GM23338 (cell line): ENCODE measurements around the gene CCIN. TPM values are rescaled to one million over a fixed set of nuclear protein-coding genes. Genes with fewer than 3 reads are reported as not detected.
"Not testable (repeated sequence)": the region's sequence is repeated elsewhere in the genome, so short reads cannot be mapped to it uniquely, and the experiment has no call there.

Source experiments
- ATAC-seq: fragments of 200-7000 bp; cut with Tn5 transposase; 3 replicates; pipeline ENCODE4 v1.9.1; 2020
- DNase-seq: peaks from one replicate; pipeline ENCODE4 v3.0.0-alpha.2; 2015; ENCODE audit warnings: low spot score
- H2AFZ ChIP-seq: fragments of 200-600 bp; sonication (generic); 2 replicates; pipeline ENCODE4 v1.8.0; 2016; ENCODE audit warnings: antibody characterized with exemption, mild to moderate bottlenecking, moderate library complexity
- H3F3A ChIP-seq: fragments of 200-600 bp; sonication (generic); replicated peaks from 2 replicates; pipeline ENCODE4 v1.8.0; 2017; ENCODE audit warnings: antibody characterized with exemption, mixed run types, low read depth
- H3K27ac ChIP-seq: fragments of 200-600 bp; sonication (generic); 2 replicates; pipeline ENCODE4 v1.6.1; 2016; ENCODE audit warnings: low read depth
- H3K27me3 ChIP-seq: fragments of 200-600 bp; sonication (generic); 2 replicates; pipeline ENCODE4 v1.8.0; 2016; ENCODE audit warnings: mild to moderate bottlenecking, mixed run types, moderate library complexity; ENCODE audit not compliant: insufficient read depth
- H3K36me3 ChIP-seq: fragments of 200-600 bp; sonication (generic); 2 replicates; pipeline ENCODE4 v1.8.0; 2016; ENCODE audit warnings: mild to moderate bottlenecking; ENCODE audit not compliant: insufficient read depth
- H3K4me1 ChIP-seq: fragments of 200-600 bp; sonication (generic); 2 replicates; pipeline ENCODE4 v1.8.0; 2016; ENCODE audit warnings: mild to moderate bottlenecking, moderate library complexity; ENCODE audit not compliant: insufficient read depth
- H3K4me2 ChIP-seq: fragments of 200-600 bp; sonication (generic); 2 replicates; pipeline ENCODE4 v1.7.1; 2017; ENCODE audit warnings: mixed run types
- H3K4me3 ChIP-seq: fragments of 200-600 bp; sonication (generic); 2 replicates; pipeline ENCODE4 v1.6.1; 2016; ENCODE audit warnings: mixed run types
- H3K79me2 ChIP-seq: fragments of 200-600 bp; sonication (generic); replicated peaks from 2 replicates; pipeline ENCODE4 v1.8.0; 2017; ENCODE audit warnings: mild to moderate bottlenecking; ENCODE audit not compliant: insufficient read depth
- H3K9me2 ChIP-seq: fragments of 200-600 bp; sonication (generic); 2 replicates; pipeline ENCODE4 v1.8.0; 2017; ENCODE audit not compliant: insufficient read depth
- H4K20me1 ChIP-seq: fragments of 200-600 bp; sonication (generic); replicated peaks from 2 replicates; pipeline ENCODE4 v1.8.0; 2017; ENCODE audit warnings: mild to moderate bottlenecking; ENCODE audit not compliant: insufficient read depth
- H3K27ac Mint-ChIP-seq: 2 replicates; pipeline ENCODE4 v1.8.0; 2020; ENCODE audit warnings: inconsistent platforms, mild to moderate bottlenecking, moderate library complexity, mixed read lengths
- H3K27me3 Mint-ChIP-seq: 3 replicates; pipeline ENCODE4 v1.8.0; 2022; ENCODE audit warnings: low read depth, mild to moderate bottlenecking, moderate library complexity, mixed read lengths, inconsistent platforms; ENCODE audit not compliant: insufficient read depth, poor library complexity
- H3K36me3 Mint-ChIP-seq: 3 replicates; pipeline ENCODE4 v1.8.0; 2021; ENCODE audit warnings: low read depth, mild to moderate bottlenecking, inconsistent platforms, moderate library complexity, mixed read lengths
- H3K4me1 Mint-ChIP-seq: 3 replicates; pipeline ENCODE4 v1.8.0; 2020; ENCODE audit warnings: mild to moderate bottlenecking, inconsistent platforms, mixed read lengths
- H3K4me3 Mint-ChIP-seq: 3 replicates; pipeline ENCODE4 v1.8.0; 2021; ENCODE audit warnings: moderate library complexity, mild to moderate bottlenecking, inconsistent platforms, mixed read lengths
- H3K9me3 Mint-ChIP-seq: 3 replicates; pipeline ENCODE4 v1.8.0; 2020; ENCODE audit warnings: moderate library complexity, mild to moderate bottlenecking, inconsistent platforms, mixed read lengths
- POLR2AphosphoS5 ChIP-seq: IDR thresholded peaks from 2 replicates; pipeline ENCODE4 v1.6.1; 2016; ENCODE audit warnings: antibody characterized with exemption, low read depth
- polyA plus RNA-seq: library from polyadenylated mRNA; unstranded; fragments of >200 nt; fragmentation: Nextera tagmentation; extraction: Ambion mirVana; gene quantifications from 2 replicates; pipeline ENCODE4 v1.2.1, GENCODE V29; 2016
- total RNA-seq: library from RNA; depleted of rRNA; stranded (reverse); fragments of >200 nt; shearing (Covaris generic); gene quantifications from 2 replicates; pipeline ENCODE4 v1.2.3, GENCODE V29; 2014
- TF ChIP-seq, protein P1 (sequence below): IDR thresholded peaks from one replicate; pipeline ENCODE4 v1.6.1; 2018; ENCODE audit warnings: antibody characterized with exemption; ENCODE audit not compliant: unreplicated experiment
- TF ChIP-seq, protein P2 (sequence below): fragments of 250-450 bp; sonication (Bioruptor Pico); IDR thresholded peaks from 2 replicates; pipeline ENCODE4 v1.5.0; 2020; ENCODE audit warnings: mild to moderate bottlenecking, moderate library complexity

The CCIN gene
- total and polyA plus RNA-seq, 2 experiments from 2014 or later: 0.14 TPM; not detected in 1

DNA sequence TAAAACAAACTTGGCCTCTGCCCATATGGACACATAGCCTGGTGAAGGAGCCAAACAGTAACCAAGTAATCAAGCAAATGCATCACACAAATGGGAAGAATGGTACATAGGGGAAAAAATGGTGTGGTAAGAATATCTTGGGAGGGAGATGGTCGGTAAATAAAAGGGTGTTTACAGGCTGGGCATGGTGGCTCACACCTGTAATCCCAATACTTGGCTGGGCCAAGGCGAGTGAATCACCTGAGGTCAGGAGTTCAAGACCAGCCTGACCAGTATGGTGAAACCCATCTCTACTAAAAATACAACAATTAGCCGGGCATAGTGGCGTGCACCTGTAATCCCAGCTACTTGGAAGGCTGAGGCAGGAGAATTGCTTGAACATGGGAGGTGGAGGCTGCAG lies 9.7 kb upstream of the CCIN start:
- not testable (repeated sequence) for H3K36me3 ChIP-seq, H3K4me3 ChIP-seq, H3K27me3 ChIP-seq, H3K27ac ChIP-seq, H3K79me2 ChIP-seq, ATAC-seq, H2AFZ ChIP-seq, H4K20me1 ChIP-seq, H3K9me2 ChIP-seq, H3K27ac Mint-ChIP-seq, DNase-seq, H3K4me3 Mint-ChIP-seq, H3F3A ChIP-seq, H3K4me2 ChIP-seq
- H3K27me3 Mint-ChIP-seq: peaks cover 16% of the 10 kb centered on the region
- peaks cover 31% of the 10 kb centered on the region for H3K36me3 Mint-ChIP-seq
- peaks cover 28% of the 10 kb centered on the region for H3K9me3 Mint-ChIP-seq
- H3K4me1 ChIP-seq: peaks cover 20% of the 10 kb centered on the region
- peaks cover 38% of the 10 kb centered on the region for H3K4me1 Mint-ChIP-seq

DNA sequence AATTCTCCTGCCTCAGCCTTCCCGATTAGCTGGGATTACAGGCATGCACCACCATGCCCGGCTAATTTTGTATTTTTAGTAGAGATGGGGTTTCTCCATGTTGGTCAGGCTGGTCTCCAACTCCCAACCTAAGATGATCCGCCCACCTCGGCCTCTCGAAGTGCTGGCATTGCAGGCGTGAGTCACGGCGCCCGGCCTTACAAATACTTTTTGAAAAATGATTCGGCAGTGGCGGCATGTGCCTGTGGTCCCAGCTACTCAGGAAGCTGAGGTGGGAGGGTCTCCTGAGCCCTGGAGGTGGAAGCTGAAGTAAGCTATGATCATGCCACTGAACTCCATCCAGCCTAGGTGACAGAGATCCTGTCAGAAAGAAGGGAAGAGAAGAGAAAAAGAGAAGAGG lies 9.1 kb upstream of the CCIN start:
- Mint-ChIP-seq H3K9me3 (peaks cover 26% of the 10 kb centered on the region), H3K4me1 (peaks cover 40% of the 10 kb centered on the region), H3K27me3 (peaks cover 21% of the 10 kb centered on the region), H3K36me3 (peaks cover 28% of the 10 kb centered on the region)
- H3K4me3 Mint-ChIP-seq, H3F3A ChIP-seq, H3K4me3 ChIP-seq, H2AFZ ChIP-seq, DNase-seq, H3K36me3 ChIP-seq, H3K9me2 ChIP-seq, H3K79me2 ChIP-seq, H3K27ac Mint-ChIP-seq, ATAC-seq, H4K20me1 ChIP-seq, H3K27me3 ChIP-seq, H3K4me2 ChIP-seq, H3K27ac ChIP-seq: not testable (repeated sequence)
- peaks cover 26% of the 10 kb centered on the region for H3K4me1 ChIP-seq

DNA sequence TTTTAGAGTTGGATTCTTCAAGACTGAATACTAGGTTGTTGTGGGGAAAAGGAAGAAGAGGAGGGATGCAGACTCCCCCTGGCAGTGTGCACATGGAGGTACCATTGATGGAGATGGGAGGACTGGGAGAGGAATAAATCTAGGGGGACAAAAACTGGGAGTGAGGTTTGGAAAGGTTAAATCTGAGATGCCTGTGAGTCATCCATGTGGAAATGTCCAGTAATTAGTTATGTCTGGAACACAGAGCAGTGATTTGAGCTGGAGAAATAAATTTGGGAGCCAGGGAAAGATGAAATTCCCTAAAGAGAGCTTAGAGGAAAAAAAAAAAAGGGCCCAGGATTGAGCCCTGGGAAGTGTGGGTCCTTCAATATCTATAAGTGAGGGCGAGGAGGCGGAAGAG lies 8.0 kb upstream of the CCIN start:
- no peak overlapping the region for H3K27ac ChIP-seq
- H3K27me3 ChIP-seq: no peaks in the 10 kb centered on the region
- H2AFZ ChIP-seq: no peak overlapping the region
- peaks cover 3% of the 10 kb centered on the region for H3K9me2 ChIP-seq
- Mint-ChIP-seq H3K27ac (no peak overlapping the region; the same call in 1 of the 2 replicates), H3K4me1 (peaks cover 46% of the 10 kb centered on the region), H3K4me3 (no peak overlapping the region; the same call in 2 of the 3 replicates), H3K36me3 (peaks cover 23% of the 10 kb centered on the region), H3K27me3 (peaks cover 26% of the 10 kb centered on the region), H3K9me3 (peaks cover 22% of the 10 kb centered on the region)
- no peak overlapping the region for H3K4me3 ChIP-seq
- no peak for DNase-seq
- no peak for ATAC-seq
- H3F3A ChIP-seq: peaks cover 7% of the 10 kb centered on the region; the same call in 1 of the 2 replicates
- no peak overlapping the region for H3K4me2 ChIP-seq
- H3K36me3 ChIP-seq: no peaks in the 10 kb centered on the region
- TF ChIP-seq, protein P1, sequence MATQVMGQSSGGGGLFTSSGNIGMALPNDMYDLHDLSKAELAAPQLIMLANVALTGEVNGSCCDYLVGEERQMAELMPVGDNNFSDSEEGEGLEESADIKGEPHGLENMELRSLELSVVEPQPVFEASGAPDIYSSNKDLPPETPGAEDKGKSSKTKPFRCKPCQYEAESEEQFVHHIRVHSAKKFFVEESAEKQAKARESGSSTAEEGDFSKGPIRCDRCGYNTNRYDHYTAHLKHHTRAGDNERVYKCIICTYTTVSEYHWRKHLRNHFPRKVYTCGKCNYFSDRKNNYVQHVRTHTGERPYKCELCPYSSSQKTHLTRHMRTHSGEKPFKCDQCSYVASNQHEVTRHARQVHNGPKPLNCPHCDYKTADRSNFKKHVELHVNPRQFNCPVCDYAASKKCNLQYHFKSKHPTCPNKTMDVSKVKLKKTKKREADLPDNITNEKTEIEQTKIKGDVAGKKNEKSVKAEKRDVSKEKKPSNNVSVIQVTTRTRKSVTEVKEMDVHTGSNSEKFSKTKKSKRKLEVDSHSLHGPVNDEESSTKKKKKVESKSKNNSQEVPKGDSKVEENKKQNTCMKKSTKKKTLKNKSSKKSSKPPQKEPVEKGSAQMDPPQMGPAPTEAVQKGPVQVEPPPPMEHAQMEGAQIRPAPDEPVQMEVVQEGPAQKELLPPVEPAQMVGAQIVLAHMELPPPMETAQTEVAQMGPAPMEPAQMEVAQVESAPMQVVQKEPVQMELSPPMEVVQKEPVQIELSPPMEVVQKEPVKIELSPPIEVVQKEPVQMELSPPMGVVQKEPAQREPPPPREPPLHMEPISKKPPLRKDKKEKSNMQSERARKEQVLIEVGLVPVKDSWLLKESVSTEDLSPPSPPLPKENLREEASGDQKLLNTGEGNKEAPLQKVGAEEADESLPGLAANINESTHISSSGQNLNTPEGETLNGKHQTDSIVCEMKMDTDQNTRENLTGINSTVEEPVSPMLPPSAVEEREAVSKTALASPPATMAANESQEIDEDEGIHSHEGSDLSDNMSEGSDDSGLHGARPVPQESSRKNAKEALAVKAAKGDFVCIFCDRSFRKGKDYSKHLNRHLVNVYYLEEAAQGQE: no peak
- TF ChIP-seq POLR2AphosphoS5: no peak
- TF ChIP-seq, protein P2, sequence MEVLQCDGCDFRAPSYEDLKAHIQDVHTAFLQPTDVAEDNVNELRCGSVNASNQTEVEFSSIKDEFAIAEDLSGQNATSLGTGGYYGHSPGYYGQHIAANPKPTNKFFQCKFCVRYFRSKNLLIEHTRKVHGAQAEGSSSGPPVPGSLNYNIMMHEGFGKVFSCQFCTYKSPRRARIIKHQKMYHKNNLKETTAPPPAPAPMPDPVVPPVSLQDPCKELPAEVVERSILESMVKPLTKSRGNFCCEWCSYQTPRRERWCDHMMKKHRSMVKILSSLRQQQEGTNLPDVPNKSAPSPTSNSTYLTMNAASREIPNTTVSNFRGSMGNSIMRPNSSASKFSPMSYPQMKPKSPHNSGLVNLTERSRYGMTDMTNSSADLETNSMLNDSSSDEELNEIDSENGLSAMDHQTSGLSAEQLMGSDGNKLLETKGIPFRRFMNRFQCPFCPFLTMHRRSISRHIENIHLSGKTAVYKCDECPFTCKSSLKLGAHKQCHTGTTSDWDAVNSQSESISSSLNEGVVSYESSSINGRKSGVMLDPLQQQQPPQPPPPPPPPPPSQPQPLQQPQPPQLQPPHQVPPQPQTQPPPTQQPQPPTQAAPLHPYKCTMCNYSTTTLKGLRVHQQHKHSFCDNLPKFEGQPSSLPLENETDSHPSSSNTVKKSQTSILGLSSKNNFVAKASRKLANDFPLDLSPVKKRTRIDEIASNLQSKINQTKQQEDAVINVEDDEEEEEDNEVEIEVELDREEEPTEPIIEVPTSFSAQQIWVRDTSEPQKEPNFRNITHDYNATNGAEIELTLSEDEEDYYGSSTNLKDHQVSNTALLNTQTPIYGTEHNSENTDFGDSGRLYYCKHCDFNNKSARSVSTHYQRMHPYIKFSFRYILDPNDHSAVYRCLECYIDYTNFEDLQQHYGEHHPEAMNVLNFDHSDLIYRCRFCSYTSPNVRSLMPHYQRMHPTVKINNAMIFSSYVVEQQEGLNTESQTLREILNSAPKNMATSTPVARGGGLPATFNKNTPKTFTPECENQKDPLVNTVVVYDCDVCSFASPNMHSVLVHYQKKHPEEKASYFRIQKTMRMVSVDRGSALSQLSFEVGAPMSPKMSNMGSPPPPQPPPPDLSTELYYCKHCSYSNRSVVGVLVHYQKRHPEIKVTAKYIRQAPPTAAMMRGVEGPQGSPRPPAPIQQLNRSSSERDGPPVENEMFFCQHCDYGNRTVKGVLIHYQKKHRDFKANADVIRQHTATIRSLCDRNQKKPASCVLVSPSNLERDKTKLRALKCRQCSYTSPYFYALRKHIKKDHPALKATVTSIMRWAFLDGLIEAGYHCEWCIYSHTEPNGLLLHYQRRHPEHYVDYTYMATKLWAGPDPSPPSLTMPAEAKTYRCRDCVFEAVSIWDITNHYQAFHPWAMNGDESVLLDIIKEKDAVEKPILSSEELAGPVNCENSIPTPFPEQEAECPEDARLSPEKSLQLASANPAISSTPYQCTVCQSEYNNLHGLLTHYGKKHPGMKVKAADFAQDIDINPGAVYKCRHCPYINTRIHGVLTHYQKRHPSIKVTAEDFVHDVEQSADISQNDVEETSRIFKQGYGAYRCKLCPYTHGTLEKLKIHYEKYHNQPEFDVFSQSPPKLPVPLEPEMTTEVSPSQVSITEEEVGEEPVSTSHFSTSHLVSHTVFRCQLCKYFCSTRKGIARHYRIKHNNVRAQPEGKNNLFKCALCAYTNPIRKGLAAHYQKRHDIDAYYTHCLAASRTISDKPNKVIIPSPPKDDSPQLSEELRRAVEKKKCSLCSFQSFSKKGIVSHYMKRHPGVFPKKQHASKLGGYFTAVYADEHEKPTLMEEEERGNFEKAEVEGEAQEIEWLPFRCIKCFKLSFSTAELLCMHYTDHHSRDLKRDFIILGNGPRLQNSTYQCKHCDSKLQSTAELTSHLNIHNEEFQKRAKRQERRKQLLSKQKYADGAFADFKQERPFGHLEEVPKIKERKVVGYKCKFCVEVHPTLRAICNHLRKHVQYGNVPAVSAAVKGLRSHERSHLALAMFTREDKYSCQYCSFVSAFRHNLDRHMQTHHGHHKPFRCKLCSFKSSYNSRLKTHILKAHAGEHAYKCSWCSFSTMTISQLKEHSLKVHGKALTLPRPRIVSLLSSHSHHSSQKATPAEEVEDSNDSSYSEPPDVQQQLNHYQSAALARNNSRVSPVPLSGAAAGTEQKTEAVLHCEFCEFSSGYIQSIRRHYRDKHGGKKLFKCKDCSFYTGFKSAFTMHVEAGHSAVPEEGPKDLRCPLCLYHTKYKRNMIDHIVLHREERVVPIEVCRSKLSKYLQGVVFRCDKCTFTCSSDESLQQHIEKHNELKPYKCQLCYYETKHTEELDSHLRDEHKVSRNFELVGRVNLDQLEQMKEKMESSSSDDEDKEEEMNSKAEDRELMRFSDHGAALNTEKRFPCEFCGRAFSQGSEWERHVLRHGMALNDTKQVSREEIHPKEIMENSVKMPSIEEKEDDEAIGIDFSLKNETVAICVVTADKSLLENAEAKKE: no peak
- no peaks in the 10 kb centered on the region for H3K79me2 ChIP-seq
- H3K4me1 ChIP-seq: peaks cover 27% of the 10 kb centered on the region
- H4K20me1 ChIP-seq: no peaks in the 10 kb centered on the region
